IPS DF 6.9 (cell line): Measurements from ENCODE around the gene MAPK6.

Source experiments
- DNase-seq: peaks from one replicate; pipeline ENCODE4 v3.0.0-alpha.2; 2013; ENCODE audit warnings: low read depth, low spot score
- H3K27ac ChIP-seq: one replicate; pipeline ENCODE4 v1.5.1; 2013; ENCODE audit warnings: low read length, control low read depth
- H3K27me3 ChIP-seq: 2 replicates; pipeline ENCODE4 v1.6.1; 2013; ENCODE audit warnings: mild to moderate bottlenecking, low read length; ENCODE audit not compliant: control insufficient read depth, insufficient read depth
- H3K36me3 ChIP-seq: 2 replicates; pipeline ENCODE4 v1.6.1; 2013; ENCODE audit warnings: low read length; ENCODE audit not compliant: control insufficient read depth, insufficient read depth
- H3K4me1 ChIP-seq: 2 replicates; pipeline ENCODE4 v1.6.1; 2013; ENCODE audit warnings: low read length; ENCODE audit not compliant: control insufficient read depth, insufficient read depth
- H3K4me3 ChIP-seq: 2 replicates; pipeline ENCODE4 v1.5.1; 2013; ENCODE audit warnings: mild to moderate bottlenecking, low read length
- H3K9me3 ChIP-seq: 2 replicates; pipeline ENCODE4 v1.6.1; 2013; ENCODE audit warnings: low read length, inconsistent platforms; ENCODE audit not compliant: control insufficient read depth, insufficient read depth
- WGBS: extraction: QIAGEN DNeasy Blood & Tissue Kit; methylation state at CpG from one replicate; pipeline ENCODE4 v1.1.7; 2013; ENCODE audit warnings: mixed read lengths, missing lambda C conversion rate; ENCODE audit not compliant: insufficient read length, insufficient coverage; 5-methylcytosine and 5-hydroxymethylcytosine counted together

Gene MAPK6

GRCh38 chr15:52018693-52019393 lies at the start of gene MAPK6:
MAPK6 (plus strand) TSS chr15:52019219; CDS start chr15:52046461, 27,242 bp downstream.
- peak; percentile 64 for DNase-seq
- Histone ChIP-seq H3K4me1 (no peaks in the 10 kb centered on the region), H3K27me3 (no peaks in the 10 kb centered on the region), H3K4me3 (peak within 1 kb of the TSS; percentile 90), H3K9me3 (no peaks in the 10 kb centered on the region), H3K27ac (no peak within 1 kb of the TSS), H3K36me3 (no peaks in the 10 kb centered on the region)
- WGBS = no CpG with 5 or more reads among the region's 59 CpGs

- no CpG with 5 or more reads among the region's 4 CpGs for WGBS
- Histone ChIP-seq H3K36me3 (no peaks in the 10 kb centered on the region), H3K4me3 (no peak overlapping the region), H3K27ac (no peak overlapping the region), H3K4me1 (no peaks in the 10 kb centered on the region), H3K27me3 (no peaks in the 10 kb centered on the region), H3K9me3 (no peaks in the 10 kb centered on the region)
- DNase-seq = no peak
Observed at GRCh38 chr15:51969728-51970127, 49.3 kb upstream of the MAPK6 start.

GRCh38 chr15:51970132-51970817 lies 48.7 kb upstream of the MAPK6 start:
- Histone ChIP-seq H3K4me3 (no peak overlapping the region; the same call in 1 of the 2 replicates), H3K9me3 (no peaks in the 10 kb centered on the region), H3K27ac (no peak overlapping the region), H3K36me3 (no peaks in the 10 kb centered on the region), H3K27me3 (no peaks in the 10 kb centered on the region), H3K4me1 (no peaks in the 10 kb centered on the region)
- no peak for DNase-seq
- no CpG with 5 or more reads among the region's 4 CpGs for WGBS

GRCh38 chr15:51971032-51971374 lies 48.0 kb upstream of the MAPK6 start:
- WGBS = no CpG with 5 or more reads among the region's 7 CpGs

GRCh38 chr15:51971375-51972133 lies 47.5 kb upstream of the MAPK6 start, which contains the start of gene LEO1:
LEO1 (minus strand) TSS chr15:51971778; CDS start chr15:51971745, 33 bp downstream.
- Histone ChIP-seq H3K36me3 (no peaks in the 10 kb centered on the region), H3K27me3 (no peaks in the 10 kb centered on the region)
- no CpG with 5 or more reads among the region's 58 CpGs for WGBS

More at GRCh38 chr15:51971032-51971374, 48.0 kb upstream of the MAPK6 start:
- Histone ChIP-seq H3K27me3 (no peaks in the 10 kb centered on the region), H3K9me3 (no peaks in the 10 kb centered on the region), H3K36me3 (no peaks in the 10 kb centered on the region), H3K4me3 (peak overlapping the region; percentile 98), H3K4me1 (no peaks in the 10 kb centered on the region), H3K27ac (no peak overlapping the region)
- DNase-seq = no peak

GRCh38 chr15:51973220-51973619 lies 45.8 kb upstream of the MAPK6 start:
- no peak overlapping the region for H3K27ac ChIP-seq
- H3K36me3 ChIP-seq = no peaks in the 10 kb centered on the region
- H3K4me1 ChIP-seq = no peaks in the 10 kb centered on the region
- no CpG with 5 or more reads among the region's 5 CpGs for WGBS
- H3K4me3 ChIP-seq = no peak overlapping the region
- no peak for DNase-seq
- H3K9me3 ChIP-seq = no peaks in the 10 kb centered on the region
- H3K27me3 ChIP-seq = no peaks in the 10 kb centered on the region

More at GRCh38 chr15:51971375-51972133, 47.5 kb upstream of the MAPK6 start, which contains the start of gene LEO1:
- Histone ChIP-seq H3K4me1 (no peaks in the 10 kb centered on the region), H3K9me3 (no peaks in the 10 kb centered on the region), H3K27ac (no peak within 1 kb of the TSS), H3K4me3 (peak within 1 kb of the TSS; percentile 98)
- DNase-seq = peak; percentile 84

- Histone ChIP-seq H3K9me3 (no peaks in the 10 kb centered on the region), H3K27ac (no peak overlapping the region), H3K4me1 (no peaks in the 10 kb centered on the region), H3K36me3 (no peaks in the 10 kb centered on the region), H3K27me3 (no peaks in the 10 kb centered on the region), H3K4me3 (no peak overlapping the region)
- no CpG with 5 or more reads among the region's 4 CpGs for WGBS
- DNase-seq = no peak
Observed at GRCh38 chr15:51973775-51974174, 45.2 kb upstream of the MAPK6 start.

GRCh38 chr15:51982013-51982769 lies 36.8 kb upstream of the MAPK6 start:
- Histone ChIP-seq H3K9me3 (no peaks in the 10 kb centered on the region), H3K4me3 (no peak overlapping the region), H3K36me3 (no peaks in the 10 kb centered on the region), H3K27ac (no peak overlapping the region), H3K4me1 (no peaks in the 10 kb centered on the region), H3K27me3 (no peaks in the 10 kb centered on the region)
- WGBS = no CpG with 5 or more reads among the region's 7 CpGs
- no peak for DNase-seq

GRCh38 chr15:51982770-51983103 lies 36.3 kb upstream of the MAPK6 start:
- Histone ChIP-seq H3K27ac (no peak overlapping the region), H3K4me1 (no peaks in the 10 kb centered on the region), H3K9me3 (no peaks in the 10 kb centered on the region)

GRCh38 chr15:51991141-51991540 lies 27.9 kb upstream of the MAPK6 start:
- Histone ChIP-seq H3K27ac (no peak overlapping the region), H3K27me3 (no peaks in the 10 kb centered on the region), H3K36me3 (no peaks in the 10 kb centered on the region), H3K4me3 (no peak overlapping the region), H3K4me1 (no peaks in the 10 kb centered on the region), H3K9me3 (no peaks in the 10 kb centered on the region)
- DNase-seq = no peak
- no CpG with 5 or more reads among the region's 4 CpGs for WGBS

More at GRCh38 chr15:51982770-51983103, 36.3 kb upstream of the MAPK6 start:
- H3K4me3 ChIP-seq = no peak overlapping the region
- no peaks in the 10 kb centered on the region for H3K27me3 ChIP-seq
- no peak for DNase-seq
- no peaks in the 10 kb centered on the region for H3K36me3 ChIP-seq
